Panc1 (cell line): ENCODE measurements around the gene KLHL26. TPM values are rescaled to one million over a fixed set of nuclear protein-coding genes. Genes with fewer than 3 reads are reported as not detected.

Experiments
- ATAC-seq: fragments of 200-7000 bp; cut with Tn5 transposase; 2 replicates; pipeline ENCODE4 v1.9.1; 2020; ENCODE audit warnings: mild to moderate bottlenecking, moderate library complexity
- BruUV-seq: library from RNA; stranded (reverse); fragments of 400-500 nt; replicated peaks from 2 replicates; lab custom pipeline; 2021; lab: Mats Ljungman, UMichigan
- CTCF ChIA-PET: fragments of 300-600 bp; sonication (Branson Sonifier 250); formaldehyde crosslinking; loops from one replicate; lab custom pipeline; 2022; ENCODE audit warnings: antibody characterized with exemption; lab: Charles Lee
- POLR2A ChIA-PET: fragments of 300-600 bp; sonication (Branson Sonifier 250); formaldehyde crosslinking; loops from one replicate; lab custom pipeline; 2022; ENCODE audit warnings: antibody characterized with exemption; lab: Charles Lee
- DNase-seq: peaks from one replicate; pipeline ENCODE4 v3.0.0-alpha.2; 2010; ENCODE audit warnings: low read depth, low spot score
- H3K27ac ChIP-seq: 2 replicates; pipeline ENCODE4 v1.5.1; 2011; ENCODE audit warnings: mild to moderate bottlenecking, low read length, inconsistent platforms
- H3K27me3 ChIP-seq: fragments of 200-500 bp; sonication (Bioruptor generic); 2 replicates; pipeline ENCODE4 v1.6.0; 2014; ENCODE audit warnings: low read length, inconsistent platforms; ENCODE audit not compliant: control insufficient read depth, insufficient read depth
- H3K36me3 ChIP-seq: fragments of 200-500 bp; sonication (Bioruptor generic); 2 replicates; pipeline ENCODE4 v1.5.1; 2014; ENCODE audit warnings: inconsistent platforms, mild to moderate bottlenecking, low read length, moderate library complexity; ENCODE audit not compliant: control insufficient read depth, insufficient read depth
- H3K4me1 ChIP-seq: 2 replicates; pipeline ENCODE4 v1.5.1; 2011; ENCODE audit warnings: inconsistent platforms, mild to moderate bottlenecking, low read length, moderate library complexity; ENCODE audit not compliant: control insufficient read depth, insufficient read depth
- H3K4me3 ChIP-seq, 2 experiments: 2 replicates each; pipeline ENCODE4 v1.5.1; 2011 to 2012; ENCODE audit warnings: low read depth in 2 of 2, low read length in 2 of 2, mild to moderate bottlenecking in 2 of 2, inconsistent platforms in 1 of 2, moderate library complexity in 1 of 2
- H3K9me3 ChIP-seq: fragments of 200-500 bp; sonication (Bioruptor generic); 2 replicates; pipeline ENCODE4 v1.5.1; 2014; ENCODE audit warnings: low read depth, mild to moderate bottlenecking, inconsistent platforms, low read length, moderate library complexity; ENCODE audit not compliant: control insufficient read depth, insufficient read depth
- CTCF ChIP-seq: fragments of 450-650 bp; IDR thresholded peaks from 2 replicates; pipeline ENCODE4 v1.5.1; 2017; ENCODE audit warnings: mild to moderate bottlenecking
- POLR2AphosphoS5 ChIP-seq: IDR thresholded peaks from 2 replicates; pipeline ENCODE4 v1.6.1; 2012; ENCODE audit warnings: mild to moderate bottlenecking, low read depth, low read length, moderate library complexity
- SIN3A ChIP-seq: IDR thresholded peaks from 2 replicates; pipeline ENCODE4 v1.6.1; 2012; ENCODE audit warnings: low read depth, mild to moderate bottlenecking, low read length, moderate library complexity, borderline replicate concordance; ENCODE audit not compliant: insufficient read depth
- TCF7L2 ChIP-seq: IDR thresholded peaks from 2 replicates; pipeline ENCODE4 v1.6.1; 2011; ENCODE audit warnings: mild to moderate bottlenecking, low read depth, low read length, inconsistent platforms
- in situ Hi-C: cut with HindIII; loops from 2 replicates; pipeline ENCODE4 v1.10.0; 2016; ENCODE audit warnings: low sequenced_read_pairs, low pct_unique_long_range_greater_than_20kb
- intact Hi-C: fragments of 100-400 bp; cut with micrococcal nuclease; formaldehyde crosslinking; loops from one replicate; pipeline ENCODE4 v1.10.0; 2022; ENCODE audit not compliant: unreplicated experiment
- total RNA-seq: library from RNA; stranded (reverse); gene quantifications from one replicate; pipeline ENCODE4 v1.2.1, GENCODE V29; 2021; ENCODE audit not compliant: unreplicated experiment
- TF ChIP-seq, protein P1 (sequence below), 2 experiments: IDR thresholded peaks; 2 replicates each; pipeline ENCODE4 v1.6.1; 2011 to 2012; ENCODE audit warnings: low read depth in 2 of 2, control low read depth in 1 of 2, low read length in 1 of 2, mild to moderate bottlenecking in 1 of 2, moderate library complexity in 1 of 2; ENCODE audit not compliant: insufficient read depth in 1 of 2

KLHL26 gene
- total RNA-seq, 1 experiment from 2014 or later, result 4.4 TPM

DNA sequence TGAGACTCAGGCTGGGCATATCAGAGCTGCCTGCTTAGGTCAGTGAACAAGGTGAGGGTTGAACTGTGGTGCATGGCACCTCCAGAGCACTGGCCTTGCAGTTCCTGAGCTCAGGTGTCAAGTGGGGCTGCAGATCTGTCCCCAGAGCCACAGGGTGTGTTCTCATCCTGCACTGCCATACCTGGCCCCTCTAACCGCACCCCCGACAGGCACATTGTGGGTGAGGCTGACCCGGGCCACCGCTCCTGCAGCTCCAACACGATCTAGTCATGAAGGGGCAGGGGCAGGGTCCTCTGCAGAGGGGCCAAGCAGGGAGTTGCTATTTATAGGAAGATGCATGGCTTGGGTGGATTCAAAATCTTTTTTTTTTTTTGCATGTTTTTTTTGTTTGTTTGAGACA is 30.0 kb downstream of the KLHL26 start:
- ATAC-seq, result no peak; the same call in 1 of the 2 replicates
- H3K4me3 ChIP-seq, result no peak overlapping the region
- BruUV-seq, result no TSS peak
- no peak overlapping the region for H3K27ac ChIP-seq
- no peaks in the 10 kb centered on the region for H3K9me3 ChIP-seq
- no peaks in the 10 kb centered on the region for H3K4me1 ChIP-seq
- no peak for TF ChIP-seq POLR2AphosphoS5
- TF ChIP-seq, protein P1, sequence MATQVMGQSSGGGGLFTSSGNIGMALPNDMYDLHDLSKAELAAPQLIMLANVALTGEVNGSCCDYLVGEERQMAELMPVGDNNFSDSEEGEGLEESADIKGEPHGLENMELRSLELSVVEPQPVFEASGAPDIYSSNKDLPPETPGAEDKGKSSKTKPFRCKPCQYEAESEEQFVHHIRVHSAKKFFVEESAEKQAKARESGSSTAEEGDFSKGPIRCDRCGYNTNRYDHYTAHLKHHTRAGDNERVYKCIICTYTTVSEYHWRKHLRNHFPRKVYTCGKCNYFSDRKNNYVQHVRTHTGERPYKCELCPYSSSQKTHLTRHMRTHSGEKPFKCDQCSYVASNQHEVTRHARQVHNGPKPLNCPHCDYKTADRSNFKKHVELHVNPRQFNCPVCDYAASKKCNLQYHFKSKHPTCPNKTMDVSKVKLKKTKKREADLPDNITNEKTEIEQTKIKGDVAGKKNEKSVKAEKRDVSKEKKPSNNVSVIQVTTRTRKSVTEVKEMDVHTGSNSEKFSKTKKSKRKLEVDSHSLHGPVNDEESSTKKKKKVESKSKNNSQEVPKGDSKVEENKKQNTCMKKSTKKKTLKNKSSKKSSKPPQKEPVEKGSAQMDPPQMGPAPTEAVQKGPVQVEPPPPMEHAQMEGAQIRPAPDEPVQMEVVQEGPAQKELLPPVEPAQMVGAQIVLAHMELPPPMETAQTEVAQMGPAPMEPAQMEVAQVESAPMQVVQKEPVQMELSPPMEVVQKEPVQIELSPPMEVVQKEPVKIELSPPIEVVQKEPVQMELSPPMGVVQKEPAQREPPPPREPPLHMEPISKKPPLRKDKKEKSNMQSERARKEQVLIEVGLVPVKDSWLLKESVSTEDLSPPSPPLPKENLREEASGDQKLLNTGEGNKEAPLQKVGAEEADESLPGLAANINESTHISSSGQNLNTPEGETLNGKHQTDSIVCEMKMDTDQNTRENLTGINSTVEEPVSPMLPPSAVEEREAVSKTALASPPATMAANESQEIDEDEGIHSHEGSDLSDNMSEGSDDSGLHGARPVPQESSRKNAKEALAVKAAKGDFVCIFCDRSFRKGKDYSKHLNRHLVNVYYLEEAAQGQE (IDR thresholded peaks at IDR 0.05; ENCODE audit: insufficient read depth in 1 of 2, low read depth in 2 of 2, low read length in 1 of 2), result no peak
- TF ChIP-seq CTCF, result no peak
- no peak for TF ChIP-seq SIN3A
- TF ChIP-seq TCF7L2, result no peak
- no peaks in the 10 kb centered on the region for H3K36me3 ChIP-seq
- ChIA-PET CTCF (no interaction called here), POLR2A (interaction anchor here (0.5 kb wide), 1 partner anchor 16 kb away, joined by 5 read pairs; no protein-coding TSS in a partner anchor)
- intact Hi-C loops, result no loop called here
- in situ Hi-C loops, result no loop called here
- DNase-seq, result no peak
- H3K27me3 ChIP-seq, result no peaks in the 10 kb centered on the region

DNA sequence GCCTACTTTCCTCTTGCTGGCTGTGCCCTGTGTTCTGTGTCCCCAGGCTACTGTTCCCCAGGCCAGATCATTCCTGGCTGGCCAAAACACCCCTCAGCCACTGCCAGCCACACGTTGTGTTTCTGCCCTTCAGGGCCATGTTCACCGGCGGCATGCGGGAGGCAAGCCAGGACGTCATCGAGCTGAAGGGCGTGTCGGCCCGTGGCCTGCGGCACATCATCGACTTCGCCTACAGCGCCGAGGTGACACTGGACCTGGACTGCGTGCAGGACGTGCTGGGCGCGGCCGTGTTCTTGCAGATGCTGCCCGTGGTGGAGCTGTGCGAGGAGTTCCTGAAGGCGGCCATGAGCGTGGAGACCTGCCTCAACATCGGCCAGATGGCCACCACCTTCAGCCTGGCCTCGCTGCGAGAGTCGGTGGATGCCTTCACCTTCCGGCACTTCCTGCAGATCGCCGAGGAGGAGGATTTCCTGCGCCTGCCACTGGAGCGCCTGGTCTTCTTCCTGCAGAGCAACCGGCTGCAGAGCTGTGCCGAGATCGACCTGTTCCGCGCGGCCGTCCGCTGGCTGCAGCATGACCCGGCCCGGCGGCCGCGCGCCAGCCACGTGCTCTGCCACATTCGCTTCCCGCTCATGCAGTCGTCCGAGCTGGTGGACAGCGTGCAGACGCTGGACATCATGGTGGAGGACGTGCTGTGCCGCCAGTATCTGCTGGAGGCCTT is 30.9 kb downstream of the KLHL26 start:
- Histone ChIP-seq H3K36me3 (no peaks in the 10 kb centered on the region), H3K9me3 (no peaks in the 10 kb centered on the region), H3K4me3 (no peak overlapping the region), H3K4me1 (no peaks in the 10 kb centered on the region), H3K27ac (no peak overlapping the region), H3K27me3 (no peaks in the 10 kb centered on the region)
- in situ Hi-C loops, result no loop called here
- TF ChIP-seq CTCF (no peak), POLR2AphosphoS5 (no peak), TCF7L2 (no peak), SIN3A (no peak)
- TF ChIP-seq, protein P1 (IDR thresholded peaks at IDR 0.05; ENCODE audit: insufficient read depth in 1 of 2, low read depth in 2 of 2, low read length in 1 of 2), result no peak
- CTCF ChIA-PET, result no interaction called here
- ATAC-seq, result no peak
- no peak for DNase-seq
- POLR2A ChIA-PET, result no interaction called here
- intact Hi-C loops, result no loop called here
- BruUV-seq, result no TSS peak
